ENCODE measurements around the gene COL9A1.

COL9A1 gene

GRCh38 chr6:70253923-70254322 lies 49.0 kb downstream of the COL9A1 start:
- no peak for DNase-seq
- in situ Hi-C loops (cut with HindIII; ENCODE audit: low pct_ligation_motif_present, low pct_unique_long_range_greater_than_20kb, low sequenced_read_pairs) = no loop called here

- no peak for DNase-seq
- in situ Hi-C loops (cut with HindIII; ENCODE audit: low pct_ligation_motif_present, low pct_unique_long_range_greater_than_20kb, low sequenced_read_pairs) = no loop called here
Observed at GRCh38 chr6:70252604-70253003, 50.3 kb downstream of the COL9A1 start.

GRCh38 chr6:70246118-70246517 lies 56.8 kb downstream of the COL9A1 start:
- no peak for DNase-seq

GRCh38 chr6:70241991-70242420 lies 60.9 kb downstream of the COL9A1 start:
- in situ Hi-C loops (cut with HindIII; ENCODE audit: low pct_ligation_motif_present, low pct_unique_long_range_greater_than_20kb, low sequenced_read_pairs) = no loop called here
- no peak for DNase-seq

More at GRCh38 chr6:70246118-70246517, 56.8 kb downstream of the COL9A1 start:
- in situ Hi-C loops (cut with HindIII; ENCODE audit: low pct_ligation_motif_present, low pct_unique_long_range_greater_than_20kb, low sequenced_read_pairs) = no loop called here

GRCh38 chr6:70241031-70241430 lies 61.9 kb downstream of the COL9A1 start:
- in situ Hi-C loops (cut with HindIII; ENCODE audit: low pct_ligation_motif_present, low pct_unique_long_range_greater_than_20kb, low sequenced_read_pairs) = no loop called here
- DNase-seq = no peak

- DNase-seq = no peak
- in situ Hi-C loops (cut with HindIII; ENCODE audit: low pct_ligation_motif_present, low pct_unique_long_range_greater_than_20kb, low sequenced_read_pairs) = no loop called here
Observed at GRCh38 chr6:70236343-70236742, 66.5 kb downstream of the COL9A1 start.

- DNase-seq = no peak
- in situ Hi-C loops (cut with HindIII; ENCODE audit: low pct_ligation_motif_present, low pct_unique_long_range_greater_than_20kb, low sequenced_read_pairs) = no loop called here
Observed at GRCh38 chr6:70234561-70235236, 68.2 kb downstream of the COL9A1 start.

- no peak for DNase-seq
- in situ Hi-C loops (cut with HindIII; ENCODE audit: low pct_ligation_motif_present, low pct_unique_long_range_greater_than_20kb, low sequenced_read_pairs) = no loop called here
Observed at GRCh38 chr6:70231311-70231710, 71.6 kb downstream of the COL9A1 start.

- DNase-seq = no peak
- in situ Hi-C loops (cut with HindIII; ENCODE audit: low pct_ligation_motif_present, low pct_unique_long_range_greater_than_20kb, low sequenced_read_pairs) = no loop called here
Observed at GRCh38 chr6:70225055-70225454, 77.8 kb downstream of the COL9A1 start.

GRCh38 chr6:70222439-70222749 lies 80.5 kb downstream of the COL9A1 start:
- in situ Hi-C loops (cut with HindIII; ENCODE audit: low pct_ligation_motif_present, low pct_unique_long_range_greater_than_20kb, low sequenced_read_pairs) = no loop called here
- DNase-seq = no peak

- DNase-seq = no peak
- in situ Hi-C loops (cut with HindIII; ENCODE audit: low pct_ligation_motif_present, low pct_unique_long_range_greater_than_20kb, low sequenced_read_pairs) = no loop called here
Observed at GRCh38 chr6:70221715-70222438, 81.0 kb downstream of the COL9A1 start.

- in situ Hi-C loops (cut with HindIII; ENCODE audit: low pct_ligation_motif_present, low pct_unique_long_range_greater_than_20kb, low sequenced_read_pairs) = no loop called here
- DNase-seq = peak; percentile 38
Observed at GRCh38 chr6:70221025-70221714, 81.7 kb downstream of the COL9A1 start.

- in situ Hi-C loops (cut with HindIII; ENCODE audit: low pct_ligation_motif_present, low pct_unique_long_range_greater_than_20kb, low sequenced_read_pairs) = no loop called here
- no peak for DNase-seq
Observed at GRCh38 chr6:70219943-70220613, 82.8 kb downstream of the COL9A1 start.

GRCh38 chr6:70216767-70217166 lies 86.1 kb downstream of the COL9A1 start:
- DNase-seq = no peak
- in situ Hi-C loops (cut with HindIII; ENCODE audit: low pct_ligation_motif_present, low pct_unique_long_range_greater_than_20kb, low sequenced_read_pairs) = no loop called here

- in situ Hi-C loops (cut with HindIII; ENCODE audit: low pct_ligation_motif_present, low pct_unique_long_range_greater_than_20kb, low sequenced_read_pairs) = no loop called here
- DNase-seq = no peak
Observed at GRCh38 chr6:70215460-70216108, 87.3 kb downstream of the COL9A1 start.

GRCh38 chr6:70210462-70210861 lies 92.4 kb downstream of the COL9A1 start:
- DNase-seq = peak; percentile 15
- in situ Hi-C loops (cut with HindIII; ENCODE audit: low pct_ligation_motif_present, low pct_unique_long_range_greater_than_20kb, low sequenced_read_pairs) = no loop called here

- no peak for DNase-seq
- in situ Hi-C loops (cut with HindIII; ENCODE audit: low pct_ligation_motif_present, low pct_unique_long_range_greater_than_20kb, low sequenced_read_pairs) = no loop called here
Observed at GRCh38 chr6:70208235-70208790, 94.6 kb downstream of the COL9A1 start.

- DNase-seq = no peak
- in situ Hi-C loops (cut with HindIII; ENCODE audit: low pct_ligation_motif_present, low pct_unique_long_range_greater_than_20kb, low sequenced_read_pairs) = no loop called here
Observed at GRCh38 chr6:70198785-70199184, 104.1 kb downstream of the COL9A1 start.
